Measurements from ENCODE around the gene SULT1B1.

The SULT1B1 gene

GRCh38 chr4:69743476-69744156, 16.8 kb downstream of the SULT1B1 start:
- TF ChIP-seq EZH2 (IDR thresholded peaks at IDR 0.05; ENCODE audit: borderline replicate concordance, low read length) (no peak), CTCF (IDR thresholded peaks at IDR 0.05; ENCODE audit: low read length) (no peak)
- H3K9me3 ChIP-seq (ENCODE audit: low read length) = no peaks in the 10 kb centered on the region
- no peaks in the 10 kb centered on the region for H3K4me1 ChIP-seq (ENCODE audit: insufficient read depth, low read length, severe bottlenecking)
- H3K36me3 ChIP-seq (ENCODE audit: insufficient read depth, low read length) = no peaks in the 10 kb centered on the region
- H3K27me3 ChIP-seq (ENCODE audit: insufficient read depth, low read length) = no peaks in the 10 kb centered on the region
- H3K27ac ChIP-seq (ENCODE audit: low read depth, low read length, poor library complexity, severe bottlenecking) = no peak overlapping the region
- H3K4me3 ChIP-seq (ENCODE audit: low read depth, low read length, poor library complexity, severe bottlenecking) = no peak overlapping the region
- no peaks in the 10 kb centered on the region for H4K20me1 ChIP-seq (ENCODE audit: insufficient read depth, low read length)
- H3K79me2 ChIP-seq (ENCODE audit: insufficient read depth, low read length) = no peaks in the 10 kb centered on the region
- H3K4me2 ChIP-seq (ENCODE audit: low read length) = no peak overlapping the region
- H2AFZ ChIP-seq (ENCODE audit: low read length) = no peak overlapping the region
- no peak overlapping the region for H3K9ac ChIP-seq (ENCODE audit: low read length)
- H3K9me2 ChIP-seq (ENCODE audit: low read depth, low read length) = no peaks in the 10 kb centered on the region
- H3F3A ChIP-seq (ENCODE audit: insufficient read depth, low read length) = no peaks in the 10 kb centered on the region

GRCh38 chr4:69742596-69742995, 17.8 kb downstream of the SULT1B1 start:
- Histone ChIP-seq H3K79me2 (ENCODE audit: insufficient read depth, low read length) (no peaks in the 10 kb centered on the region), H3K36me3 (ENCODE audit: insufficient read depth, low read length) (no peaks in the 10 kb centered on the region), H3K4me1 (ENCODE audit: insufficient read depth, low read length, severe bottlenecking) (no peaks in the 10 kb centered on the region), H3K27ac (ENCODE audit: low read depth, low read length, poor library complexity, severe bottlenecking) (no peak overlapping the region), H3K9me2 (ENCODE audit: low read depth, low read length) (no peaks in the 10 kb centered on the region), H4K20me1 (ENCODE audit: insufficient read depth, low read length) (no peaks in the 10 kb centered on the region), H2AFZ (ENCODE audit: low read length) (no peak overlapping the region), H3K27me3 (ENCODE audit: insufficient read depth, low read length) (no peaks in the 10 kb centered on the region), H3K9me3 (ENCODE audit: low read length) (no peaks in the 10 kb centered on the region), H3K4me2 (ENCODE audit: low read length) (no peak overlapping the region), H3K9ac (ENCODE audit: low read length) (no peak overlapping the region), H3K4me3 (ENCODE audit: low read depth, low read length, poor library complexity, severe bottlenecking) (no peak overlapping the region), H3F3A (ENCODE audit: insufficient read depth, low read length) (no peaks in the 10 kb centered on the region)
- TF ChIP-seq EZH2 (IDR thresholded peaks at IDR 0.05; ENCODE audit: borderline replicate concordance, low read length) = no peak
- TF ChIP-seq CTCF (IDR thresholded peaks at IDR 0.05; ENCODE audit: low read length) = no peak

- H3K9me2 ChIP-seq (ENCODE audit: low read depth, low read length) = no peaks in the 10 kb centered on the region
- H3F3A ChIP-seq (ENCODE audit: insufficient read depth, low read length) = no peaks in the 10 kb centered on the region
- H3K4me3 ChIP-seq (ENCODE audit: low read depth, low read length, poor library complexity, severe bottlenecking) = no peak overlapping the region
- no peaks in the 10 kb centered on the region for H4K20me1 ChIP-seq (ENCODE audit: insufficient read depth, low read length)
- H3K9me3 ChIP-seq (ENCODE audit: low read length) = no peaks in the 10 kb centered on the region
- H3K79me2 ChIP-seq (ENCODE audit: insufficient read depth, low read length) = no peaks in the 10 kb centered on the region
- no peak overlapping the region for H3K4me2 ChIP-seq (ENCODE audit: low read length)
- no peaks in the 10 kb centered on the region for H3K27me3 ChIP-seq (ENCODE audit: insufficient read depth, low read length)
- H2AFZ ChIP-seq (ENCODE audit: low read length) = no peak overlapping the region
- no peaks in the 10 kb centered on the region for H3K36me3 ChIP-seq (ENCODE audit: insufficient read depth, low read length)
- H3K27ac ChIP-seq (ENCODE audit: low read depth, low read length, poor library complexity, severe bottlenecking) = no peak overlapping the region
- H3K4me1 ChIP-seq (ENCODE audit: insufficient read depth, low read length, severe bottlenecking) = no peaks in the 10 kb centered on the region
- no peak overlapping the region for H3K9ac ChIP-seq (ENCODE audit: low read length)
- no peak for TF ChIP-seq CTCF (IDR thresholded peaks at IDR 0.05; ENCODE audit: low read length)
These were observed 21.5 kb downstream of the SULT1B1 start for GRCh38 chr4:69738872-69739271.

All from OCI-LY1 (cell line).